Lower leg skin (tissue), 3 donors: ENCODE results near the gene LAP3.

ENCODE experiments used
- POLR2A ChIP-seq, 2 donors: fragments of 450-650 bp; IDR thresholded peaks; one replicate each; pipeline ENCODE4 v1.6.1; 2016 to 2017; ENCODE audit warnings: antibody characterized with exemption in 2 of 2, mild to moderate bottlenecking in 1 of 2, moderate library complexity in 1 of 2
- TF ChIP-seq, protein P1 (sequence below), 3 donors: fragments of 450-650 bp; IDR thresholded peaks; one replicate each; pipeline ENCODE4 v1.5.1; 2016; ENCODE audit warnings: antibody characterized with exemption in 3 of 3, mild to moderate bottlenecking in 3 of 3, moderate library complexity in 2 of 3

DNA sequence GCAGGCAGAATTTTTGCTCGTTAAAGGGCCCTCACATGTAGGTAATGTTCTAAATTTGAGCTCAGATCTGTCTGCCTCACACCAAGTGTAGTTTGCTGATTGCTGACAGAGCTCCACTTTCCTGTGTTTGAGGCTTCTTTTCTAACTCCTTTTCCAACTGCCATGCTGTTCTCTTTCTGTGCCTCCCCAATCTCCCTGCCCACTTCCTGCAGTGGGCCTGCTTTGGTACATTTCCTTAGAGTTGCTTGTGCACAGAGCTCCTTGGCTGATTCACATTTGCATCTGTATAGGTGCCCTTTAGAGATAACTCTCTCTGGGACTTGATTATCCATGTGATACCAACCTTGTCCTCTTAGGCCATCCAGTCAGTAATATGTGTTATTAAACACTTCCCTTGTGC is 41.9 kb downstream of the LAP3 start:
- no peak for TF ChIP-seq POLR2A (IDR thresholded peaks at IDR 0.05)
- TF ChIP-seq, protein P1, sequence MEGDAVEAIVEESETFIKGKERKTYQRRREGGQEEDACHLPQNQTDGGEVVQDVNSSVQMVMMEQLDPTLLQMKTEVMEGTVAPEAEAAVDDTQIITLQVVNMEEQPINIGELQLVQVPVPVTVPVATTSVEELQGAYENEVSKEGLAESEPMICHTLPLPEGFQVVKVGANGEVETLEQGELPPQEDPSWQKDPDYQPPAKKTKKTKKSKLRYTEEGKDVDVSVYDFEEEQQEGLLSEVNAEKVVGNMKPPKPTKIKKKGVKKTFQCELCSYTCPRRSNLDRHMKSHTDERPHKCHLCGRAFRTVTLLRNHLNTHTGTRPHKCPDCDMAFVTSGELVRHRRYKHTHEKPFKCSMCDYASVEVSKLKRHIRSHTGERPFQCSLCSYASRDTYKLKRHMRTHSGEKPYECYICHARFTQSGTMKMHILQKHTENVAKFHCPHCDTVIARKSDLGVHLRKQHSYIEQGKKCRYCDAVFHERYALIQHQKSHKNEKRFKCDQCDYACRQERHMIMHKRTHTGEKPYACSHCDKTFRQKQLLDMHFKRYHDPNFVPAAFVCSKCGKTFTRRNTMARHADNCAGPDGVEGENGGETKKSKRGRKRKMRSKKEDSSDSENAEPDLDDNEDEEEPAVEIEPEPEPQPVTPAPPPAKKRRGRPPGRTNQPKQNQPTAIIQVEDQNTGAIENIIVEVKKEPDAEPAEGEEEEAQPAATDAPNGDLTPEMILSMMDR (IDR thresholded peaks at IDR 0.05): no peak
